IPS DF 6.9 (cell line): ENCODE data around the gene PTGIS.

Source experiments
- DNase-seq: peaks from one replicate; pipeline ENCODE4 v3.0.0-alpha.2; 2013; ENCODE audit warnings: low read depth, low spot score
- H3K27ac ChIP-seq: one replicate; pipeline ENCODE4 v1.5.1; 2013; ENCODE audit warnings: low read length, control low read depth
- H3K27me3 ChIP-seq: 2 replicates; pipeline ENCODE4 v1.6.1; 2013; ENCODE audit warnings: mild to moderate bottlenecking, low read length; ENCODE audit not compliant: control insufficient read depth, insufficient read depth
- H3K36me3 ChIP-seq: 2 replicates; pipeline ENCODE4 v1.6.1; 2013; ENCODE audit warnings: low read length; ENCODE audit not compliant: control insufficient read depth, insufficient read depth
- H3K4me1 ChIP-seq: 2 replicates; pipeline ENCODE4 v1.6.1; 2013; ENCODE audit warnings: low read length; ENCODE audit not compliant: control insufficient read depth, insufficient read depth
- H3K4me3 ChIP-seq: 2 replicates; pipeline ENCODE4 v1.5.1; 2013; ENCODE audit warnings: mild to moderate bottlenecking, low read length
- H3K9me3 ChIP-seq: 2 replicates; pipeline ENCODE4 v1.6.1; 2013; ENCODE audit warnings: low read length, inconsistent platforms; ENCODE audit not compliant: control insufficient read depth, insufficient read depth
- WGBS: extraction: QIAGEN DNeasy Blood & Tissue Kit; methylation state at CpG from one replicate; pipeline ENCODE4 v1.1.7; 2013; ENCODE audit warnings: mixed read lengths, missing lambda C conversion rate; ENCODE audit not compliant: insufficient read length, insufficient coverage; 5-methylcytosine and 5-hydroxymethylcytosine counted together

PTGIS gene

DNA sequence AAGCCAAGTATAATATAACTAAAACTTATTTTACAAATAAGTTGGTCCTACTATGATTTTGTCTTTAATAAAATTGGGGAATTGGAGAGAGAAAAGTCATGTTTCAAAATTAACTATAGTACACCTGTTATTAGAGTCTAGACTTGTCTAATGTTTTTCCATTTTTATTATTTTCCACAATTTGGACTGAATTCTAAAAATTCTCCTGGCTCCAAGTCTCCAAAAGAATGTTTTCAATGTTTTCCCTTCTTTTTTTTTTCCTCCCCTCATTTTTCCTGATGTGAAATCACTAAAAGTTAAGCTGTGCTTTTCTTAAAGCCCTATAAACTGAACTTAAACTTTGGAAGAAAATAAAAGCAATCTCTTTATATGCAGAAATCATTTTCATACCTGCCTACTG, 11.3 kb downstream of the PTGIS start:
- no peak for DNase-seq
- Histone ChIP-seq H3K27me3 (no peaks in the 10 kb centered on the region), H3K27ac (no peak overlapping the region), H3K4me3 (no peak overlapping the region), H3K4me1 (no peaks in the 10 kb centered on the region), H3K36me3 (no peaks in the 10 kb centered on the region), H3K9me3 (no peaks in the 10 kb centered on the region)

GRCh38 chr20:49549801-49550551, 18.0 kb downstream of the PTGIS start:
- no peak for DNase-seq
- no peak overlapping the region for H3K4me3 ChIP-seq
- WGBS, result no CpG with 5 or more reads among the region's 8 CpGs

DNA sequence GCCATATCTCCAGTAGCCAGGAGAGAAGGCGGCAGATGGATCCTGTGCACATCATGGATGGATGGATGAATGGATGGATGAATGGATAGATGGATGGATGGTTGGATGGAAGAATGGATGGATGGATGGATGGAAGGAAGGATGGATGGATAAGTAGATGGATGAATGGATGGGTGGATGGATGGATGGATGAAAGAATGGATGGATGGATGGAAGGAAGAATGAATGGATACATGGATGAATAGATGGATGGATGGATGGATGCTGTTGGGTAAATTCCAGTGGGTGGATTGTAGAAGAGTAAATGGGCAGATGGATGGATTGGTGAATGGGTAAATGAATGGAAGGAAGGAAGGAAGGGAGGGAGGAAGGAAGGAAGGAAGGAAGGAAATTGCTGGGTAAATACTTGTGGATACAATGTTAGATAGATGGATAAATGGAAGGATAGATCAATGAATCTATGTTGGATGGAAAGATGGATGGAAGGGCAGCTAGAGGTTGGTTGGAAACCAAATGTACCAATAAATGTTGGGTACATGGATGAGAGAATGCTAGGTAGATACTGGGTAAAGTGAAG, 19.5 kb downstream of the PTGIS start:
- Histone ChIP-seq H3K4me1 (no peaks in the 10 kb centered on the region), H3K27ac (no peak overlapping the region), H3K27me3 (no peaks in the 10 kb centered on the region), H3K9me3 (no peaks in the 10 kb centered on the region), H3K36me3 (peaks cover 4% of the 10 kb centered on the region; the same call in 1 of the 2 replicates), H3K4me3 (no peak overlapping the region)
- no CpG with 5 or more reads among the region's 1 CpG for WGBS
- no peak for DNase-seq

More at GRCh38 chr20:49549801-49550551, 18.0 kb downstream of the PTGIS start:
- Histone ChIP-seq H3K27ac (no peak overlapping the region), H3K36me3 (no peaks in the 10 kb centered on the region), H3K27me3 (no peaks in the 10 kb centered on the region), H3K4me1 (no peaks in the 10 kb centered on the region), H3K9me3 (no peaks in the 10 kb centered on the region)

DNA sequence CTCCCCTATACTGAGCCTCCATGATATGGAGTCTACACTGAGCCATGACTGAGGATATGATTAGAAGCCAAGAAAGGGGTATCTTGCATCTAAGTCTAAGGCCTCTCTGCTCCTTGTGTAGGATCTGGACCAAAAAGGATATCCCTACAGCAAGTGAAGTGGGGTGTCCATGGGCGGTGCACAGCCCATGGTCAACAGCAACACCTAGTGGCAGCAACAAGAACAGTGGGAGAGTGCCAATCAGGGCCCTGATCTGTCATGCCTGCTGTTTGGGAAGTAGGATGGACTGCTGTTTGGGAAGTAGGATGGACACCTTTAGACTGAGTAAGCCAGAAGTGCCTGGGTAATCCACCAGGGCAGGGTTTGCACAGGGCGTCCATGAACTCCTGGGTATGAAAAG, 22.4 kb downstream of the PTGIS start:
- WGBS, result no CpG with 5 or more reads among the region's 2 CpGs
- Histone ChIP-seq H3K27me3 (no peaks in the 10 kb centered on the region), H3K27ac (no peak overlapping the region), H3K9me3 (no peaks in the 10 kb centered on the region), H3K4me1 (no peaks in the 10 kb centered on the region), H3K4me3 (no peak overlapping the region), H3K36me3 (peaks cover 4% of the 10 kb centered on the region; the same call in 1 of the 2 replicates)
- no peak for DNase-seq

- H3K36me3 ChIP-seq, result peaks cover 9% of the 10 kb centered on the region
These were observed 23.4 kb downstream of the PTGIS start for GRCh38 chr20:49544535-49544934.

DNA sequence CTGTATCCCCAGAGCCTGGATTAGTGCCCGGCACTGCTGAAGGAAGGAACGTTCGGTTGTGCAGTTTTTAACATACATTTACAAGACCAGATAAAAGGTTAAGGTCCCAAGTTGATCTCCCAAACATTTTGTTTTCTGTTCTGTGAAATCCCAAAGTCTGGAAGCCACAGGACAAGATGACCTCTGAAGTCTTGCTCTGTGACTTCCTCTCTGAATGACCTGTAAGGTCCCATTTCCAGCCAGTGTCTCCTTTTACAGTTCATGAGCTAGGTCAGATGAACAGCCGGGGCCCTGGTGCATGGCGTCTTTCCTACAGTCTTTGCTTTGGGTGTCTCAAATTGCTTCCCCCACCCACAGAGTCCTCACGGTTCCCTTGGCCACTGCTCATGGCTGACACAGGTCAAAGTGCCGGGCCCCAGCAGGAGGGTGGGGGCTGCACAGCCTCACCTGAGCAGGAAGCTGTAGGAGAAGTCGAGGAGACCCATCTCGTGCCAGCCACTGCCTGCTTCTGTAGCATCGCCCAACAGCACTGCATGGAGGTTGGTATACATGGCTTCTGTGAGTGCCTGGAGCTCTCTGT, 24.0 kb downstream of the PTGIS start:
- H3K27ac ChIP-seq, result no peak overlapping the region
- no CpG with 5 or more reads among the region's 10 CpGs for WGBS
- no peaks in the 10 kb centered on the region for H3K9me3 ChIP-seq
- peaks cover 12% of the 10 kb centered on the region for H3K36me3 ChIP-seq
- DNase-seq, result no peak
- H3K27me3 ChIP-seq, result no peaks in the 10 kb centered on the region
- H3K4me3 ChIP-seq, result no peak overlapping the region
- no peaks in the 10 kb centered on the region for H3K4me1 ChIP-seq

More at GRCh38 chr20:49544535-49544934, 23.4 kb downstream of the PTGIS start:
- DNase-seq, result no peak
- no peaks in the 10 kb centered on the region for H3K4me1 ChIP-seq
- no CpG with 5 or more reads among the region's 5 CpGs for WGBS
- no peak overlapping the region for H3K27ac ChIP-seq
- no peaks in the 10 kb centered on the region for H3K27me3 ChIP-seq
- H3K9me3 ChIP-seq, result no peaks in the 10 kb centered on the region
- no peak overlapping the region for H3K4me3 ChIP-seq

DNA sequence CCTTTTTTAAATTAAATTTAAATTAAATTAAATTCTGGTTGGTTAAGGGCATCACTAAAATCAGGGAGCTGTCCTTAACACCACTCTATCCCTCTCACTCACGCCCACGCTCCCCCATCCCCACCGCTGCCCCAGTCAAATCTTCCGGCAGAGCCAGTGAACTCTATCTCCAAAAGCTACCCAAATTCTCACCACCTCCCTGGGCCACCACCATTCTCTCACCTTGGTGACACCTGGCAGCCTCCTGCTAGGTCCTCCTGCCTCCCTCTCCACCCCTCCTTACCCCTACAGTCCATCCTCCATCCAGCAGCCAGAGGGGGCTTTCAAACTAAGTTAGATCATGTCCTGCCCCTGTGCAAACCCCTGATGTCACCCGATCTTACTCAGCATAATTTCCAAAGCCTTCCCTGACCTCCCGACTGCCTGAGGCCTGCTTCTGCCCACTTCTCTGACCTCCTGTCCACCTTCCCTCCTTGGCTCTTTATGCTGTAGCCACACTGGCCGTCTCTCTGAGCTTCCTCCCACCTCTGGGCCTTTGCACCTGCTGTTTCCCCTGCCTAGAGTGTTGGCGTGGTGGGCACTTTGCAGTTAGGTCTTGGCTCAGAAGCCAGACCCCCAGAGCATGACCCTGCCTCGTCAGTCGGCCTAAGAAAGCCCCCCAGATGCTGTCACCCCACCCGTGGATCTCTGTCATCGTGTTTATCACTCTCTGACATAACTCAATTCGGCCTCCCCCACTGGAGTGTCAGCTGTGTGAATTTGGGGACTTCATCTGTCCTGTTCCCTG, 24.7 kb downstream of the PTGIS start:
- DNase-seq, result no peak
- Histone ChIP-seq H3K9me3 (no peaks in the 10 kb centered on the region), H3K27ac (no peak overlapping the region), H3K27me3 (no peaks in the 10 kb centered on the region), H3K36me3 (peaks cover 12% of the 10 kb centered on the region), H3K4me3 (no peak overlapping the region), H3K4me1 (no peaks in the 10 kb centered on the region)
- no CpG with 5 or more reads among the region's 13 CpGs for WGBS

DNA sequence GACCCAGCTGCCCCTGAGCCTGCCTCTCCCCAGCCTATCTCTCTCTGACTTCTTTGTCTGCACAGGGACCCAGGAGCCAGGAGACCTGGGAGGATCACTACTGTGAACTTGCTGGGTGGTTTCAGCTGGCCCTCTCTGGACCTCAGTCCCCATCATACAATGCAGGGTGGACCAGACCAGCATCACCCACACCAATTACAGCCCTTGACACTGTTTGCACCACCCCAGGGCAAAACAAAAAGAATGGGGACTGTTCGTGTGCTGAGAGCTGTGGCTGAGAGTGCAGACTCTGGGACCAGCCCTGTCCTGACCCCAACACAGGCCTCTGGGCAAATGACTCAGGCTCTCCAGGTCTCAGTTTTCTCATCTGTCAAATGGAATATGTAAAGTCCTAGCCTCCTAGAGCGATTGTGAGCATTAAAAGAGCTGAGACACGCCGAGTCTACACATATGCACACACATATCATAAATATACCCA, 25.4 kb downstream of the PTGIS start:
- no peak overlapping the region for H3K27ac ChIP-seq
- H3K27me3 ChIP-seq, result no peaks in the 10 kb centered on the region
- WGBS, result no CpG with 5 or more reads among the region's 4 CpGs
- H3K36me3 ChIP-seq, result peaks cover 12% of the 10 kb centered on the region
- H3K9me3 ChIP-seq, result no peaks in the 10 kb centered on the region
- H3K4me3 ChIP-seq, result no peak overlapping the region
- DNase-seq, result no peak
- no peaks in the 10 kb centered on the region for H3K4me1 ChIP-seq

- Histone ChIP-seq H3K4me1 (no peaks in the 10 kb centered on the region), H3K27me3 (no peaks in the 10 kb centered on the region), H3K4me3 (no peak overlapping the region), H3K27ac (no peak overlapping the region), H3K9me3 (no peaks in the 10 kb centered on the region), H3K36me3 (peaks cover 12% of the 10 kb centered on the region)
- no CpG with 5 or more reads among the region's 18 CpGs for WGBS
- peak; percentile 84 for DNase-seq
These were observed 26.0 kb downstream of the PTGIS start for GRCh38 chr20:49541733-49542513.
